Measurements from ENCODE around the gene CFI. TPM values are rescaled to one million over a fixed set of nuclear protein-coding genes. Genes with fewer than 3 reads are reported as not detected.

Gene CFI
- total and polyA plus RNA-seq, 9 of the 15 experiments (the other 6 are each of a cell fraction or from before 2014, with no cell fraction given) = 0.30 to 8.4 (median 0.95) TPM

DNA sequence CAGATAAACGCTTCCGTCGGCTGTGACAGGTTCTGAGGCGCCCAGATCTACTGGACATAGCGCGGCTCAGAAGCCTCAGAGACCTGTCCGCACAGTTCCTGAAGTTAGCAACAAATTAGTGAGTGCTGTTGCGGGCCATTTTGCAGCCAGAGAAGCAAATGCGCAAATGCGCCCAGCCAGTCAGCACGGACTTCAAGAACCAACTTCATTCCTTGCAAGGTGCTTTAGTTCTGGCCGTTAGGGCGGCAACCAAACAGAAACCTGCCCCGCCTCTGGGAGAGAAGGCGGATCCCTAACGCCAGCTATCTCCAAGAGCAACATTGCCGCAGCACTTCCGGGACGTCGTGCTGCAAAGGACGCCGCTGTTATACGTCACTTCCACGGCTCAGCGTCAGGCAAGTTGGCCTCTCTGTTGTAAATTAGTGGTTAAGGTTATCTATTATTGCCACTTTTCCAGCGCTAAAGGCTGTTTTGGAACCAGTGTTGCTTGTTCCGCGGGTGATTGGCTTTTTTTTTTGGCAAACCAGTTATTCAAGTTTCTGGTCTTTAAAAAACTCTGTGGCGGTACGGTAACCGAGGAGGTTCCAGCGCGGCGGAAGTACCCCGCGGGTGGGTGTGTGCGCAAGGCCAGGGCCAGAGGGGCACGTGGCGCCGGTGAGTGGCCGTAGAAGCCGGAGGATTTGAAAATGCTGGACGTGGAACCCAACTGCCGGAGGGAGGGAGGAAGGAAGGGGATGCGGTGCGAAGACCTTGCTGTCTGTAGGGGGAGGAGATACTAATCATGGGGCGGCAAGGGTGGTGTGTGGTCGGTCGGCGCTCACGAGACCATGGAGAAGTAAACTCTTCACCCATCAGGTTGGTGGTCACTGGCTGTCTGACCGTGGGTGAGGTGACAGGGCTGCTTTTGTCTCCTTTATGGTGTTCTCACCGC is 13.6 kb upstream of the CFI start, which contains the start of gene GAR1 (continued):
- TF ChIP-seq, protein P1, sequence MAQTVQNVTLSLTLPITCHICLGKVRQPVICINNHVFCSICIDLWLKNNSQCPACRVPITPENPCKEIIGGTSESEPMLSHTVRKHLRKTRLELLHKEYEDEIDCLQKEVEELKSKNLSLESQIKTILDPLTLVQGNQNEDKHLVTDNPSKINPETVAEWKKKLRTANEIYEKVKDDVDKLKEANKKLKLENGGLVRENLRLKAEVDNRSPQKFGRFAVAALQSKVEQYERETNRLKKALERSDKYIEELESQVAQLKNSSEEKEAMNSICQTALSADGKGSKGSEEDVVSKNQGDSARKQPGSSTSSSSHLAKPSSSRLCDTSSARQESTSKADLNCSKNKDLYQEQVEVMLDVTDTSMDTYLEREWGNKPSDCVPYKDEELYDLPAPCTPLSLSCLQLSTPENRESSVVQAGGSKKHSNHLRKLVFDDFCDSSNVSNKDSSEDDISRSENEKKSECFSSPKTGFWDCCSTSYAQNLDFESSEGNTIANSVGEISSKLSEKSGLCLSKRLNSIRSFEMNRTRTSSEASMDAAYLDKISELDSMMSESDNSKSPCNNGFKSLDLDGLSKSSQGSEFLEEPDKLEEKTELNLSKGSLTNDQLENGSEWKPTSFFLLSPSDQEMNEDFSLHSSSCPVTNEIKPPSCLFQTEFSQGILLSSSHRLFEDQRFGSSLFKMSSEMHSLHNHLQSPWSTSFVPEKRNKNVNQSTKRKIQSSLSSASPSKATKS (CRISPR knock-in tag; IDR thresholded peaks at IDR 0.05) = no peak
- TF ChIP-seq PYGO2 (tag; IDR thresholded peaks at IDR 0.05) (no peak), ZNF583 (CRISPR knock-in tag; IDR thresholded peaks at IDR 0.05) (no peak), FOXJ3 (CRISPR knock-in tag; IDR thresholded peaks at IDR 0.05) (no peak), MTA2 (IDR thresholded peaks at IDR 0.05; ENCODE audit: low read depth) (no peak), BDP1 (IDR thresholded peaks at IDR 0.05; ENCODE audit: insufficient read depth, insufficient read length) (no peak), SAFB2 (IDR thresholded peaks at IDR 0.05; ENCODE audit: borderline replicate concordance, low read depth, low read length, severe bottlenecking) (no peak), SIRT6 (IDR thresholded peaks at IDR 0.05; ENCODE audit: low read depth, low read length) (no peak), HIVEP1 (CRISPR knock-in tag; IDR thresholded peaks at IDR 0.05) (no peak)
- TF ChIP-seq, protein P2, sequence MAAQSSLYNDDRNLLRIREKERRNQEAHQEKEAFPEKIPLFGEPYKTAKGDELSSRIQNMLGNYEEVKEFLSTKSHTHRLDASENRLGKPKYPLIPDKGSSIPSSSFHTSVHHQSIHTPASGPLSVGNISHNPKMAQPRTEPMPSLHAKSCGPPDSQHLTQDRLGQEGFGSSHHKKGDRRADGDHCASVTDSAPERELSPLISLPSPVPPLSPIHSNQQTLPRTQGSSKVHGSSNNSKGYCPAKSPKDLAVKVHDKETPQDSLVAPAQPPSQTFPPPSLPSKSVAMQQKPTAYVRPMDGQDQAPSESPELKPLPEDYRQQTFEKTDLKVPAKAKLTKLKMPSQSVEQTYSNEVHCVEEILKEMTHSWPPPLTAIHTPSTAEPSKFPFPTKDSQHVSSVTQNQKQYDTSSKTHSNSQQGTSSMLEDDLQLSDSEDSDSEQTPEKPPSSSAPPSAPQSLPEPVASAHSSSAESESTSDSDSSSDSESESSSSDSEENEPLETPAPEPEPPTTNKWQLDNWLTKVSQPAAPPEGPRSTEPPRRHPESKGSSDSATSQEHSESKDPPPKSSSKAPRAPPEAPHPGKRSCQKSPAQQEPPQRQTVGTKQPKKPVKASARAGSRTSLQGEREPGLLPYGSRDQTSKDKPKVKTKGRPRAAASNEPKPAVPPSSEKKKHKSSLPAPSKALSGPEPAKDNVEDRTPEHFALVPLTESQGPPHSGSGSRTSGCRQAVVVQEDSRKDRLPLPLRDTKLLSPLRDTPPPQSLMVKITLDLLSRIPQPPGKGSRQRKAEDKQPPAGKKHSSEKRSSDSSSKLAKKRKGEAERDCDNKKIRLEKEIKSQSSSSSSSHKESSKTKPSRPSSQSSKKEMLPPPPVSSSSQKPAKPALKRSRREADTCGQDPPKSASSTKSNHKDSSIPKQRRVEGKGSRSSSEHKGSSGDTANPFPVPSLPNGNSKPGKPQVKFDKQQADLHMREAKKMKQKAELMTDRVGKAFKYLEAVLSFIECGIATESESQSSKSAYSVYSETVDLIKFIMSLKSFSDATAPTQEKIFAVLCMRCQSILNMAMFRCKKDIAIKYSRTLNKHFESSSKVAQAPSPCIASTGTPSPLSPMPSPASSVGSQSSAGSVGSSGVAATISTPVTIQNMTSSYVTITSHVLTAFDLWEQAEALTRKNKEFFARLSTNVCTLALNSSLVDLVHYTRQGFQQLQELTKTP (IDR thresholded peaks at IDR 0.05; ENCODE audit: low read depth in 1 of 2, partially characterized antibody in 2 of 2) = peak; percentile 57 to 59
- TF ChIP-seq, protein P3, sequence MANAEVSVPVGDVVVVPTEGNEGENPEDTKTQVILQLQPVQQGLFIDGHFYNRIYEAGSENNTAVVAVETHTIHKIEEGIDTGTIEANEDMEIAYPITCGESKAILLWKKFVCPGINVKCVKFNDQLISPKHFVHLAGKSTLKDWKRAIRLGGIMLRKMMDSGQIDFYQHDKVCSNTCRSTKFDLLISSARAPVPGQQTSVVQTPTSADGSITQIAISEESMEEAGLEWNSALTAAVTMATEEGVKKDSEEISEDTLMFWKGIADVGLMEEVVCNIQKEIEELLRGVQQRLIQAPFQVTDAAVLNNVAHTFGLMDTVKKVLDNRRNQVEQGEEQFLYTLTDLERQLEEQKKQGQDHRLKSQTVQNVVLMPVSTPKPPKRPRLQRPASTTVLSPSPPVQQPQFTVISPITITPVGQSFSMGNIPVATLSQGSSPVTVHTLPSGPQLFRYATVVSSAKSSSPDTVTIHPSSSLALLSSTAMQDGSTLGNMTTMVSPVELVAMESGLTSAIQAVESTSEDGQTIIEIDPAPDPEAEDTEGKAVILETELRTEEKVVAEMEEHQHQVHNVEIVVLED (CRISPR knock-in tag; IDR thresholded peaks at IDR 0.05) = peak; percentile 57; the same call in 1 of the 2 replicates
- TF ChIP-seq, protein P4, sequence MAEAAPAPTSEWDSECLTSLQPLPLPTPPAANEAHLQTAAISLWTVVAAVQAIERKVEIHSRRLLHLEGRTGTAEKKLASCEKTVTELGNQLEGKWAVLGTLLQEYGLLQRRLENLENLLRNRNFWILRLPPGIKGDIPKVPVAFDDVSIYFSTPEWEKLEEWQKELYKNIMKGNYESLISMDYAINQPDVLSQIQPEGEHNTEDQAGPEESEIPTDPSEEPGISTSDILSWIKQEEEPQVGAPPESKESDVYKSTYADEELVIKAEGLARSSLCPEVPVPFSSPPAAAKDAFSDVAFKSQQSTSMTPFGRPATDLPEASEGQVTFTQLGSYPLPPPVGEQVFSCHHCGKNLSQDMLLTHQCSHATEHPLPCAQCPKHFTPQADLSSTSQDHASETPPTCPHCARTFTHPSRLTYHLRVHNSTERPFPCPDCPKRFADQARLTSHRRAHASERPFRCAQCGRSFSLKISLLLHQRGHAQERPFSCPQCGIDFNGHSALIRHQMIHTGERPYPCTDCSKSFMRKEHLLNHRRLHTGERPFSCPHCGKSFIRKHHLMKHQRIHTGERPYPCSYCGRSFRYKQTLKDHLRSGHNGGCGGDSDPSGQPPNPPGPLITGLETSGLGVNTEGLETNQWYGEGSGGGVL (CRISPR knock-in tag; IDR thresholded peaks at IDR 0.05) = no peak
- TF ChIP-seq, protein P5, sequence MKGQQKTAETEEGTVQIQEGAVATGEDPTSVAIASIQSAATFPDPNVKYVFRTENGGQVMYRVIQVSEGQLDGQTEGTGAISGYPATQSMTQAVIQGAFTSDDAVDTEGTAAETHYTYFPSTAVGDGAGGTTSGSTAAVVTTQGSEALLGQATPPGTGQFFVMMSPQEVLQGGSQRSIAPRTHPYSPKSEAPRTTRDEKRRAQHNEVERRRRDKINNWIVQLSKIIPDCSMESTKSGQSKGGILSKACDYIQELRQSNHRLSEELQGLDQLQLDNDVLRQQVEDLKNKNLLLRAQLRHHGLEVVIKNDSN (CRISPR knock-in tag; IDR thresholded peaks at IDR 0.05) = peak; percentile 80
- TF ChIP-seq, protein P6, sequence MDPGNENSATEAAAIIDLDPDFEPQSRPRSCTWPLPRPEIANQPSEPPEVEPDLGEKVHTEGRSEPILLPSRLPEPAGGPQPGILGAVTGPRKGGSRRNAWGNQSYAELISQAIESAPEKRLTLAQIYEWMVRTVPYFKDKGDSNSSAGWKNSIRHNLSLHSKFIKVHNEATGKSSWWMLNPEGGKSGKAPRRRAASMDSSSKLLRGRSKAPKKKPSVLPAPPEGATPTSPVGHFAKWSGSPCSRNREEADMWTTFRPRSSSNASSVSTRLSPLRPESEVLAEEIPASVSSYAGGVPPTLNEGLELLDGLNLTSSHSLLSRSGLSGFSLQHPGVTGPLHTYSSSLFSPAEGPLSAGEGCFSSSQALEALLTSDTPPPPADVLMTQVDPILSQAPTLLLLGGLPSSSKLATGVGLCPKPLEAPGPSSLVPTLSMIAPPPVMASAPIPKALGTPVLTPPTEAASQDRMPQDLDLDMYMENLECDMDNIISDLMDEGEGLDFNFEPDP (CRISPR knock-in tag; IDR thresholded peaks at IDR 0.05) = no peak

All from K562 (cell line).